ENCODE results near the gene NAALAD2.
"Not testable (repeated sequence)": the region's sequence is repeated elsewhere in the genome, so short reads cannot be mapped to it uniquely, and the experiment has no call there.

Gene NAALAD2

GRCh38 chr11:90134478-90135003 lies at the start of gene NAALAD2:
NAALAD2 (plus strand) TSS chr11:90134663; CDS start chr11:90134759, 96 bp downstream.
- peak within 1 kb of the TSS; percentile 89 for H3K27ac ChIP-seq
- TF ChIP-seq, protein P1, sequence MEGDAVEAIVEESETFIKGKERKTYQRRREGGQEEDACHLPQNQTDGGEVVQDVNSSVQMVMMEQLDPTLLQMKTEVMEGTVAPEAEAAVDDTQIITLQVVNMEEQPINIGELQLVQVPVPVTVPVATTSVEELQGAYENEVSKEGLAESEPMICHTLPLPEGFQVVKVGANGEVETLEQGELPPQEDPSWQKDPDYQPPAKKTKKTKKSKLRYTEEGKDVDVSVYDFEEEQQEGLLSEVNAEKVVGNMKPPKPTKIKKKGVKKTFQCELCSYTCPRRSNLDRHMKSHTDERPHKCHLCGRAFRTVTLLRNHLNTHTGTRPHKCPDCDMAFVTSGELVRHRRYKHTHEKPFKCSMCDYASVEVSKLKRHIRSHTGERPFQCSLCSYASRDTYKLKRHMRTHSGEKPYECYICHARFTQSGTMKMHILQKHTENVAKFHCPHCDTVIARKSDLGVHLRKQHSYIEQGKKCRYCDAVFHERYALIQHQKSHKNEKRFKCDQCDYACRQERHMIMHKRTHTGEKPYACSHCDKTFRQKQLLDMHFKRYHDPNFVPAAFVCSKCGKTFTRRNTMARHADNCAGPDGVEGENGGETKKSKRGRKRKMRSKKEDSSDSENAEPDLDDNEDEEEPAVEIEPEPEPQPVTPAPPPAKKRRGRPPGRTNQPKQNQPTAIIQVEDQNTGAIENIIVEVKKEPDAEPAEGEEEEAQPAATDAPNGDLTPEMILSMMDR (conservative IDR thresholded peaks at IDR 0.05), result no peak

- H3K27ac ChIP-seq, result not testable (repeated sequence)
Measured at GRCh38 chr11:90085650-90086049, 48.8 kb upstream of the NAALAD2 start, which contains the start of gene UBTFL1. UBTFL1 (plus strand) TSS chr11:90085950; CDS start chr11:90085950, 0 bp downstream.

DNA sequence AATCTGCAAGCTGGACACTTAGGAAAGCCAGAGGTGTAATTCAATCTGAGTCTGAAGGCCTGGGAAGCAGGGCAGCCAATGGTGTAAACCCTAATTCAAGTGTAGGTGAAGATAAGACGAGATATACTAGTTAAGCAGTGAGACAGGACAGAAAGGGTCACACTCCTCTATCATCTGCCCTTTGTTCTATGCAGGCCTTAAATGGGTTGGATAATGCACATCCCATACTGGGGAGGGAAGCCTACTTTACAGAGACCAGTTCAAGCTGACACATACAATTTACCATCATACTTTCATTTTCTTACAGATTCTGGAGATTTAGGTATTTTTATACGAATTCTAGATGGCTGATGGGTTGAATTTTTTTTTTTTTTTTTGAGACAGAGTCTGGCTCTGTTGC lies 45.7 kb upstream of the NAALAD2 start:
- not testable (repeated sequence) for H3K27ac ChIP-seq

DNA sequence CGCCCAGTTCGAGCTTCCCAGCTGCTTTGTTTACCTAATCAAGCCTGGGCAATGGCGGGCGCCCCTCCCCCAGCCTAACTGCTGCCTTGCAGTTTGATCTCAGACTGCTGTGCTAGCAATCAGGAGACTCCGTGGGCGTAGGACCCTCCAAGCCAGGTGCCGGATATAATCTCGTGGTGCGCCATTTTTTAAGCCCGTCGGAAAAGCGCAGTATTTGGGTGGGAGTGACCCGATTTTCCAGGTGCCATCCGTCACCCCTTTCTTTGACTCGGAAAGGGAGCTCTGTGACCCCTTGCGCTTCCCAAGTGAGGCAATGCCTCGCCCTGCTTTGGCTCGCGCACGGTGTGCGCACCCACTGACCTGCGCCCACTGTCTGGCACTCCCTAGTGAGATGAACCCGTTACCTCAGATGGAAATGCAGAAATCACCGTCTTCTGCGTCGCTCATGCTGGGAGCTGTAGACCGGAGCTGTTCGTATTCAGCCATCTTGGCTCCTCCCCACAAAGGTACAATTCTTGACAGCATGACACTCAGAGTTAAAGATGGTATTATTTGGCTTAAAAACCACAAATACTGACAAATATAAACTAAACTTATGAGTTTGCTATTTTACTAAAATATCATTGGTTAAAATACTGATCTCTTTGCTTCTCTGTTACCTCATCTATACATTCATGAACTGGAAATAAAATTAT lies 39.1 kb upstream of the NAALAD2 start:
- H3K27ac ChIP-seq, result not testable (repeated sequence)

DNA sequence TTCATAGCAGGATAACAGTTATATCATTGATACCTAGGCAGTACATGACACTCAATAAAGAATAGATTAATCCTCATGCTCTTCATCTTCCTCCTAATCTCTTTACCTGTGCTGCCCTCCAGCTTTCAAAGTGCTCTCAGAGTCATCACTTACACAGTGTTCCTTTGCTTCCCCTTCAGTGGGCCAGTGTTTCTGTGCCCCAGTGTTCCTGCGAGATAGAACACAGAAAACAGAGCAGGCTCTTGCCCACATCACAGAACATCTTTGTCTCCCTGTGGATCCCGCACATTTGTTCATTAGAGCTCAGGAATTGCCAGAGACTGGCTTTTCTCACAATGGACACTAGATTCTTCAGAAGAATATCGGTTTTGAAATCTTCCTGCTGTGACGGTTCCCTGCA lies 36.2 kb upstream of the NAALAD2 start:
- TF ChIP-seq, protein P1 (conservative IDR thresholded peaks at IDR 0.05), result 0 out of 2 replicates have a peak, but pooled peaks have one; percentile 12
- H3K27ac ChIP-seq, result not testable (repeated sequence)

DNA sequence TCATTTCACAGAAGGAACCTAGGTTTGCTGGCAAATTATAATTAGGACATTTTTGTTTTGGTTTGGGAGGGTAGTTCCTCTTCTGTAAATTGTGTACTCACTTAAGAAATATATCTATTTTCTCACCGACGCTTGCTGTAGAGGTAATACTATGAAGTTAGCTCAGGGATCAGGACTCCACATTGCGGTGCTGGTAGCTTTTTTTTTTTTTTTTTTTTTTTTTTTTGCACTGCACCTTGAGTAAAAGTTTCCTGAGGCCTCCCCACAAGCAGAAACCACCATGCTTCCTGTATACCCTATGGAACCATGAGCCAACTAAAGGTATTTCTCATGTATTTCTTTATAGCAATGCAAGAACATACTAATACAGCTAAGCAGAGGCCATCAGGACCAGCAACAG lies 34.0 kb upstream of the NAALAD2 start:
- TF ChIP-seq, protein P1 (conservative IDR thresholded peaks at IDR 0.05), result no peak
- H3K27ac ChIP-seq, result no peak overlapping the region

DNA sequence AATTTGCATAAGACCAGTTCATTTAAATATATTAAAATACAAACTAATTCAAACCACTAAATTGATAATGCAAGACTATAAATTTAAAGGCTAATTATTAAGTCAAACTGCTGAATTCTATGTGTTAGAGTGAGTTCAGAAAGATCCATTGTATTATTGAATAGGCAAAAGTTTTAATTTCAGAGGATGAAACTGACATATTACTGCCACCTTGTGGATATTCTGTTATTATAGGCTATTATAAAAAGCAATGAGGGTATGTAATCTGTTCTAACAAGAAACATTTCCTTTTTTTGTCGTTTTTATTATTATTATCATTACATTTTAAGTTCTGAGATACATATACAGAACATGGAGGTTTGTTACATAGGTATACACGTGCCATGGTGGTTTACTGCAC lies 20.9 kb upstream of the NAALAD2 start:
- H3K27ac ChIP-seq, result peak overlapping the region; percentile 25; the same call in 1 of the 2 replicates
- TF ChIP-seq, protein P1 (conservative IDR thresholded peaks at IDR 0.05), result peak; percentile 69

GRCh38 chr11:90120191-90120590 lies 14.3 kb upstream of the NAALAD2 start:
- TF ChIP-seq, protein P1 (conservative IDR thresholded peaks at IDR 0.05), result no peak

GRCh38 chr11:90124371-90124770 lies 10.1 kb upstream of the NAALAD2 start:
- H3K27ac ChIP-seq, result no peak overlapping the region
- TF ChIP-seq, protein P1 (conservative IDR thresholded peaks at IDR 0.05), result no peak

More at GRCh38 chr11:90120191-90120590, 14.3 kb upstream of the NAALAD2 start:
- no peak overlapping the region for H3K27ac ChIP-seq

Data from VCaP (cell line).